BLaER1 treated with 17β-estradiol and CSF1 and Interleukin-3, amounts not matched to agents 10 nM and 100 nM (cell line): Measurements from ENCODE around the gene MYOM3.
A peak's percentile ranks its signal among the peaks of the same experiment; 100 is the strongest.

Experiments used
- H3K27ac ChIP-seq, 11 experiments: shearing (Covaris generic); formaldehyde crosslinking; 2 replicates each; pipeline ENCODE4 v1.8.1; 2022
- H3K27me3 ChIP-seq, 11 experiments: shearing (Covaris generic); formaldehyde crosslinking; 2 replicates each; pipeline ENCODE4 v1.8.1; 2022
- H3K36me3 ChIP-seq, 11 experiments: shearing (Covaris generic); formaldehyde crosslinking; 2 replicates each; pipeline ENCODE4 v1.8.1; 2022
- H3K4me1 ChIP-seq, 10 experiments: shearing (Covaris generic); formaldehyde crosslinking; 2 replicates each; pipeline ENCODE4 v1.8.1; 2022
- H3K4me2 ChIP-seq, 11 experiments: shearing (Covaris generic); formaldehyde crosslinking; 2 replicates each; pipeline ENCODE4 v1.8.1; 2022
- H3K4me3 ChIP-seq, 10 experiments: shearing (Covaris generic); formaldehyde crosslinking; 2 replicates each; pipeline ENCODE4 v1.8.1; 2022
- H3K9ac ChIP-seq, 11 experiments: shearing (Covaris generic); formaldehyde crosslinking; 2 replicates each; pipeline ENCODE4 v1.8.1; 2022
- H3K9me3 ChIP-seq, 11 experiments: shearing (Covaris generic); formaldehyde crosslinking; replicated peaks in 1 of 11; 2 replicates each; pipeline ENCODE4 v1.8.1; 2022
- H4K20me1 ChIP-seq, 11 experiments: shearing (Covaris generic); formaldehyde crosslinking; 2 replicates each; pipeline ENCODE4 v1.8.1; 2022
- Cebpa-rat ChIP-seq, 11 experiments: shearing (Covaris generic); IDR thresholded peaks; 2 replicates each; pipeline ENCODE4 v1.8.1; 2022

The MYOM3 gene

DNA sequence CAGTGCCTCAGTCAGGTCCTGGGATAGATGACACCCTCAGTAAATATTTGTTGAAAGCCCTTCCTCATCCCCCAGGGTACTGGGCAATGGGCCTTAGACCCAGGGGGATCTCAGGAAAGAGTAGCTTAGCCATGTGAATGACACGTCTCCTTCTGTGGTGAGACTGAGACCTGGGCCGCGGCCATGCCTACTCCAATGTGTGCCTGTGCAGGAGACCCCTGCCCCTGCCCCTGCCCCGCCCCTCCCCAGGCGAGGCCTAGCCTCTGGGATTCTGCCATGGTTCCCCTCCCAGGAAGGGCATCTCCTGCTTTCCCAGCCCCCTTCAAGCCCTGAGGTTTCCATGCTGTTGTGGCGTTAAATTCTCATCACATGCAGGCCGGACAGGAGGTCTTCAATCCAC lies 7.1 kb downstream of the MYOM3 start:
- Histone ChIP-seq H3K27ac (peak overlapping the region in 5 of 11 experiments; percentile 6 to 44 (median 20); a peak in 4 of 22 replicates), H3K4me1 (peaks cover 12 to 73% (median 42%) of the 10 kb centered on the region in 10 experiments), H3K9me3 (no peaks in the 10 kb centered on the region), H3K4me3 (no peak overlapping the region), H3K4me2 (peak overlapping the region in 9 of 11 experiments; percentile 27 to 87 (median 73); a peak in 17 of 22 replicates), H4K20me1 (no peaks in the 10 kb centered on the region), H3K36me3 (no peaks in the 10 kb centered on the region), H3K9ac (peak overlapping the region in 4 of 11 experiments; percentile 7 to 52 (median 36); a peak in 2 of 22 replicates), H3K27me3 (no peaks in the 10 kb centered on the region)
- TF ChIP-seq Cebpa-rat (IDR thresholded peaks at IDR 0.05), result no peak

DNA sequence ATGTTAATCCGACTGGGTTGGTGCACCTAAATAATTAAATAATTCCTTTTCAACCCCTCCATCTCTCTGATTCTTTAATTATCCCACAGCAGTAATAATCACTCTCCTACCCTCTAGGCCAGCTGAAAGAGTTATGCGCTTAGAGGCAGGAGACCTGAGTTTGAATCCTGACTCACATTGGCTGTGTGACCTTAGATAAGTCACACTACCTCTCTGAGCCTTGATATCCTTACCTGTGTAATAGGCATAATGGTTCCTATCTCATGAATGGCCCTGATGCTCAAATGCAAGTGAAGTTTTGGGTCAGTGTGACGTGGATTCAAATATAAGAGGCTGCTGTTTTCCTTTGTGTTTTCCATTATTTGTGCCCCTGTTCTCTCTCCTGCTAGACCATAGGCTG lies 8.1 kb downstream of the MYOM3 start:
- Histone ChIP-seq H3K9me3 (no peaks in the 10 kb centered on the region), H3K4me1 (peaks cover 10 to 76% (median 41%) of the 10 kb centered on the region in 10 experiments), H3K27ac (no peak overlapping the region), H3K36me3 (no peaks in the 10 kb centered on the region), H4K20me1 (no peaks in the 10 kb centered on the region), H3K9ac (no peak overlapping the region), H3K27me3 (no peaks in the 10 kb centered on the region), H3K4me3 (no peak overlapping the region), H3K4me2 (peak overlapping the region in 4 of 11 experiments; percentile 14 to 87 (median 80); a peak in 6 of 22 replicates)
- TF ChIP-seq Cebpa-rat (IDR thresholded peaks at IDR 0.05), result no peak

DNA sequence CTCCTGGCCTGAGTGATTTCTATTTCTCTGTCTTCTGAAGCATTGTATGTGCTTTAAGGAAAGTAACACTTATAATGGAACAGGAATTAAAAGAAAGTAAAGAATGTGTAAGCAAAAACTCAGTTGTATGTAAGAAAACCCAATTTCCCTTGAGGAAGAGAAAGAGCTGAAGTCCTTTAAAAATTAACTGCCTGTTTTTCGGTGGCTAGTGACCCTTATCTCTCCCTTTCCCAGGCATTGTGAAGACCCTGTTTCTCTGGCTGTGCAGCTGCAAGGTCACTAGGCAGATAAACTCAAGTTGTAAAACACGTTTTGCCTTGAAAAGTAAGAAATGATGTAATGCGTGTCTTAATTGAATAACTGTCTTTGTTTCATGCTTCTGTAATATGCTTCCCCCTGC lies 8.5 kb downstream of the MYOM3 start:
- Histone ChIP-seq H4K20me1 (no peaks in the 10 kb centered on the region), H3K27me3 (no peaks in the 10 kb centered on the region), H3K4me2 (peak overlapping the region in 7 of 11 experiments; percentile 10 to 87 (median 48); a peak in 11 of 22 replicates), H3K9me3 (no peaks in the 10 kb centered on the region), H3K4me1 (peaks cover 6 to 72% (median 40%) of the 10 kb centered on the region in 10 experiments), H3K27ac (no peak overlapping the region), H3K4me3 (no peak overlapping the region), H3K36me3 (no peaks in the 10 kb centered on the region), H3K9ac (0 out of 22 replicates have a peak overlapping the region, but pooled peaks of 1 of the 11 experiments have one; percentile 17)
- no peak for TF ChIP-seq Cebpa-rat (IDR thresholded peaks at IDR 0.05)

DNA sequence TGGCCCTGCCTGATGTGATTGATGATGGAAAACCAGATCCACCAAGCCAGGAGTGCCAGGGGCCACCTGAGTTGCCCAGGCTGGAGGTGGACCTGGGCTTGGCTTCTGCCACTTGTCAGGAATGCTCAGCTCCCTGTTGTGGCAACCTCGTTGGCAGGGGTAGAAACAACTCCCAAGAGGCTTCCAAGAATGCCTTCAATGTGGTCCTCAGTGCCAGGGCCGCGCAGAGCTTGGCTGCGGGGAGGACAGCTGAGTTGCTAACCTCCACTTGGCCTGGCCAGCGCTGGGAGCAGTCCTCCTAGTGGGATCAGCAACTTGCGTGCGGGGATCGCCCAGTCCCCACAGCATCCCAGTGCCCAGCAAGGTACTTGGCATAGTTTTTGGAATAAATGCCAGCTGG lies 9.0 kb downstream of the MYOM3 start:
- H3K36me3 ChIP-seq, result no peaks in the 10 kb centered on the region
- TF ChIP-seq Cebpa-rat (IDR thresholded peaks at IDR 0.05), result no peak
- H3K4me3 ChIP-seq, result no peak overlapping the region
- H3K4me1 ChIP-seq, result peaks cover 6 to 67% (median 40%) of the 10 kb centered on the region in 10 experiments; a peak in 18 of 20 replicates
- peak overlapping the region in 7 of 11 experiments; percentile 6 to 87 (median 48); a peak in 12 of 22 replicates for H3K4me2 ChIP-seq
- H4K20me1 ChIP-seq, result no peaks in the 10 kb centered on the region
- no peaks in the 10 kb centered on the region for H3K27me3 ChIP-seq
- H3K9ac ChIP-seq, result peak overlapping the region in 1 of 11 experiments; percentile 17; a peak in 1 of 22 replicates
- no peak overlapping the region for H3K27ac ChIP-seq
- H3K9me3 ChIP-seq, result no peaks in the 10 kb centered on the region

DNA sequence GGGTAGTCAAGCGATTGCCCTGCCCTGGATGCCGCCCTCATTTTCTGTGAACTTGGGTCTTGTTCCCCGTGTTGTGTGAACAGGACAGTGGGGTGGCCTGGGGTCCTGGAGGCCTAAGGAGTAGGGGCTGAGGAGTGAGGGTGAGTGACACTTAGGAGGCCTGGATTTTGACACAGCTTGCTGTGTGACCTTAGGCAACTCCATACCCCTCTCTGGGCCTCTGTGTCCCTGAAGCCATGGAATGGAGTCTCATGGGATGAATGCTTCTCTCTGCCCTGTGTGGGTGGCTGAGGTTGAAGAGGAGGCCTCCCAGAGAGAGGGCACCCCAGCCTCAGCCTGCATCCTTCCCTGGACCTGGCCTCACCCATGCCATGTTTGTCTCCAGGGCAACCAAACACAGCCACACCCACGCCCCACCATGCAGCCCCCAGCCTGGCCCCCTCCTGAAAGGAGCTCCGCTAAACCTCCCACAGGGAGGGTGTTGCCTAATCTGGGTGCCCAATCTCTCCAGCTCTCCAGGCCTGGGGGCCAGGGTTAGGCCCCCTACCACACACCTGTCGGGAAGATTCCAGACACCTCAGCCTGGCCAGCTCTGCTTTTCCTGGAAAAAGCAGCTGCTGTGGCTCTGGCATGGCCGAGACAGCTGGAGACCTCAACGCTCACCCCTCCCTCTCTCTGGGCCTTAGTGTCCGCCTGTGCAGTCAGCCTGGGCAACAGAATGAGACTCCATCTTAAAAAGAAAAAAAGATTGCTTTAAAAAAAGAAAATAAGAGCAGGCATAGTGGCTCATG lies 9.9 kb downstream of the MYOM3 start:
- H3K9me3 ChIP-seq, result no peaks in the 10 kb centered on the region
- TF ChIP-seq Cebpa-rat (IDR thresholded peaks at IDR 0.05), result no peak
- H3K9ac ChIP-seq, result no peak overlapping the region
- no peak overlapping the region for H3K4me3 ChIP-seq
- H3K4me2 ChIP-seq, result peak overlapping the region in 7 of 11 experiments; percentile 0 to 87 (median 48); a peak in 11 of 22 replicates
- no peaks in the 10 kb centered on the region for H4K20me1 ChIP-seq
- no peaks in the 10 kb centered on the region for H3K36me3 ChIP-seq
- H3K4me1 ChIP-seq, result peaks cover 6 to 67% (median 40%) of the 10 kb centered on the region in 10 experiments; a peak in 18 of 20 replicates
- H3K27me3 ChIP-seq, result no peaks in the 10 kb centered on the region
- no peak overlapping the region for H3K27ac ChIP-seq

DNA sequence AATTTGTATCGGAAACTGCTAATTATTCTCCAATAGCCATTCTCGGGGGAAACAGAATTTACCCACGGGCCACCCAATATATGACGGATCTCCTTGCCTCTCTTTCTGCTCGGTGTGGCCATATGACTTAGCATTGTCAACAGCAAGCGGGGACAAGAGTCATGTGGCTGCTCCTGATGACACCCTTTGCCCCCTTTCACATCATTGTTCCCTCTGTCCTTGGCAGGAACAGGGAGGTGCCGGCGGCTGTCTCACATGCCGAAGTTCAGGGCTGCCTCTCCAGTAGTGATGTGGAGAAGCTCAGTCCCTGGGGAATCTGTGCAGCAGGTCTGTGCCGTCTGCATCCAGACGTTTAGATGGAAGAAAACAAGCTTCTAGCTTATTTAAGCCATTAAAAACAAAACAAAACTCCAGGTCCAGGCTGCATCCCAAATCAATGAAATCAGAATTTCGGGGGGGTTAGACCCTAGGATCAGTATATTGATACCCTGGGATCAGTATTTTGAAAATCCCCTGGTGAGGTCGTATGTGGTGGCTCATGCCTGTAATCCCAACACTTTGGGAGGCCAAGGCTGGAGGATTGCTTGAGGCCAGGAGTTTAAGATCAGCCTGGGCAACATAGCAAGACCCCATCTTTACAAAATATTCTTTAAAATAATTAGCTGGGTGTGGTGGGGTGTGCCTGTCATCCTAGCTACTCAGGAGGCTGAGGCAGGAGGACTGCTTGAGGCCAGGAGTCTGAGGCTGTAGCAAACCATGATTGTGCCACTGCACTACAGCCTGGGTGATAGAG lies 10.8 kb downstream of the MYOM3 start:
- Histone ChIP-seq H3K36me3 (no peaks in the 10 kb centered on the region), H3K4me2 (peak overlapping the region in 4 of 11 experiments; percentile 14 to 34 (median 18); a peak in 4 of 22 replicates), H3K4me1 (peaks cover 6 to 65% (median 39%) of the 10 kb centered on the region in 10 experiments; a peak in 18 of 20 replicates), H3K4me3 (no peak overlapping the region), H3K27me3 (no peaks in the 10 kb centered on the region), H4K20me1 (no peaks in the 10 kb centered on the region), H3K27ac (no peak overlapping the region), H3K9ac (no peak overlapping the region; a peak in 1 of 22 replicates), H3K9me3 (no peaks in the 10 kb centered on the region)
- no peak for TF ChIP-seq Cebpa-rat (IDR thresholded peaks at IDR 0.05)

DNA sequence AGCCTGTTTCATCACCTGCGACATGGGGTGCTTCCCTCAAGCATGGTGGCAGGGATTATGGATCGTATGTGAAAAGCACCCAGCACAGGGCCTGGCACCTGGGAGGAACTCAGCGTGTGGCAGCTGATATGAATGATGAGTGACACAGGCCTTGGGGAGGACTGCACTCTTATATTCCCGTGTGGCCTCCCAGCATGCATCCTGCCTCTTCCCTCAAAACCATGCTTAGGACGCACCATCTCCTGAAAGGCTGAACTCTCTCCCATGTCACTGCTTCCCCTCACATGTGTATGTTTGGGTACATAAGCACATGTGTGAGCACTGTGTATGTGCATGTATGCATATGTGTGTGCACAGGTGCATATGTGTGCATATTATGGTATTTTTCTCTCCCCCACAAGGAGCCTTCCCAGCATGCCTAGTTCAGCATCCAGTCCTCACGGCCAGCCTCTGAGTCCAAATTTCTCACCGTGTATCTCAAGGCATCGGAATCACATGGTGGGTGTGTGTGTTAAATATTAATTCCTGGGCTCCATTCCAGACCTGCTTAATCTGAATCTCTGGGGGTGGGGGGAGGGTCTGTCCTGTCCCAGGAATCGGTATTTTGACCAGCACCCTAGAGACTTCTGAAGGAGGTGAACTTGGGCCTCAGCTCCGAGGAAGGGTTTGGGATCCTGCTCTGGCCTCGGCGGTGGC lies 12.8 kb downstream of the MYOM3 start:
- no peak for TF ChIP-seq Cebpa-rat (IDR thresholded peaks at IDR 0.05)
- no peak overlapping the region for H3K9ac ChIP-seq
- H3K36me3 ChIP-seq, result no peaks in the 10 kb centered on the region
- H3K27ac ChIP-seq, result no peak overlapping the region
- no peaks in the 10 kb centered on the region for H3K27me3 ChIP-seq
- H3K4me2 ChIP-seq, result 0 out of 22 replicates have a peak overlapping the region, but pooled peaks of 1 of the 11 experiments have one; percentile 4
- H3K9me3 ChIP-seq, result no peaks in the 10 kb centered on the region
- H4K20me1 ChIP-seq, result no peaks in the 10 kb centered on the region
- H3K4me1 ChIP-seq, result peaks cover 0 to 45% (median 21%) of the 10 kb centered on the region in 10 experiments; a peak in 14 of 20 replicates
- no peak overlapping the region for H3K4me3 ChIP-seq

DNA sequence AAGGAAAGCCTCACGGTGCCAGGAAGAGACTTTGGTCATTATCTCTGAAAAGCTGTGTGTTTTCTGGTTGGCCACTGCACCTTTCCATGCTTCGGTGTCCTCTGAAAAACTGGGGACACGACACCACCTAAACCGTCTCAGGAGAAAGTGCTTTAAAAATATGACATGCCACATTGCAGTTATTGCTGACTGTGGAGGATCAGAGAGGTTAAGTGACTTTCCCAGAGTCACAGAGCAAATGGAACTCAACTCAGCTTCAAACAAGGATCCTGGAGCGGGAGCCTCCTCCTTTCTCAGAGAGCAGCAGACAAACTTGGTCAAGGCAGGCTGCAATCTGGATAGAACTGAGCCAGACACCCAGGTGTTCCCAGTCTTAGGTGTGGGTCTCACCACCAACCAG lies 13.8 kb downstream of the MYOM3 start:
- Histone ChIP-seq H3K4me2 (no peak overlapping the region), H3K27me3 (no peaks in the 10 kb centered on the region), H3K27ac (no peak overlapping the region), H3K9me3 (no peaks in the 10 kb centered on the region), H3K36me3 (no peaks in the 10 kb centered on the region), H3K4me1 (peaks cover 0 to 35% (median 13%) of the 10 kb centered on the region in 10 experiments; a peak in 14 of 20 replicates), H4K20me1 (no peaks in the 10 kb centered on the region), H3K9ac (no peak overlapping the region), H3K4me3 (no peak overlapping the region)
- TF ChIP-seq Cebpa-rat (IDR thresholded peaks at IDR 0.05), result no peak
